Hypothalamus (tissue), 51 donors: Measurements from ENCODE around the gene PPP1R3E.

ENCODE experiments used
- DNase-seq, 51 donors: peaks; one replicate each; lab custom pipeline; 2025; lab: John Stamatoyannopoulos, UW

Gene PPP1R3E

DNA sequence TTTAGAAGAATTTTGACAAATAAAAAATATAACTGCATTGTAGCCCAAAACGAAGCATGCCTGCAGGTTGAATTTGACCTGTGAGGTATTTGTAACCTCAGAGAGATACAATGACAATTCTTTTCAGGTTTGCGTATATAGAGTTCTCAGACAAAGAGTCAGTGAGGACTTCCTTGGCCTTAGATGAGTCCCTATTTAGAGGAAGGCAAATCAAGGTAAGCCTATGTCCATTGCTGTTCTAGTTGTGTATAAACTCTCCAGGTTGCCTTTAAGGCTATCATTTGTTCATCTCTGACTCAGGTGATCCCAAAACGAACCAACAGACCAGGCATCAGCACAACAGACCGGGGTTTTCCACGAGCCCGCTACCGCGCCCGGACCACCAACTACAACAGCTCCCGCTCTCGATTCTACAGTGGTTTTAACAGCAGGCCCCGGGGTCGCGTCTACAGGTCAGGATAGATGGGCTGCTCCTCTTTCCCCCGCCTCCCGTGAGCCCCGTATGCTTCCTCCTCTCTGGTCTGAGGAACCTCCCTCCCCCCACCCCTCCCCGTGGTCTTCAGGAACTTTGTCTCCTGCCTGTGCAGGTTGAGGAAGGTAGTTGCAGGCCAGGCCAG is 21.3 kb upstream of the PPP1R3E start:
- DNase-seq: no peak

DNA sequence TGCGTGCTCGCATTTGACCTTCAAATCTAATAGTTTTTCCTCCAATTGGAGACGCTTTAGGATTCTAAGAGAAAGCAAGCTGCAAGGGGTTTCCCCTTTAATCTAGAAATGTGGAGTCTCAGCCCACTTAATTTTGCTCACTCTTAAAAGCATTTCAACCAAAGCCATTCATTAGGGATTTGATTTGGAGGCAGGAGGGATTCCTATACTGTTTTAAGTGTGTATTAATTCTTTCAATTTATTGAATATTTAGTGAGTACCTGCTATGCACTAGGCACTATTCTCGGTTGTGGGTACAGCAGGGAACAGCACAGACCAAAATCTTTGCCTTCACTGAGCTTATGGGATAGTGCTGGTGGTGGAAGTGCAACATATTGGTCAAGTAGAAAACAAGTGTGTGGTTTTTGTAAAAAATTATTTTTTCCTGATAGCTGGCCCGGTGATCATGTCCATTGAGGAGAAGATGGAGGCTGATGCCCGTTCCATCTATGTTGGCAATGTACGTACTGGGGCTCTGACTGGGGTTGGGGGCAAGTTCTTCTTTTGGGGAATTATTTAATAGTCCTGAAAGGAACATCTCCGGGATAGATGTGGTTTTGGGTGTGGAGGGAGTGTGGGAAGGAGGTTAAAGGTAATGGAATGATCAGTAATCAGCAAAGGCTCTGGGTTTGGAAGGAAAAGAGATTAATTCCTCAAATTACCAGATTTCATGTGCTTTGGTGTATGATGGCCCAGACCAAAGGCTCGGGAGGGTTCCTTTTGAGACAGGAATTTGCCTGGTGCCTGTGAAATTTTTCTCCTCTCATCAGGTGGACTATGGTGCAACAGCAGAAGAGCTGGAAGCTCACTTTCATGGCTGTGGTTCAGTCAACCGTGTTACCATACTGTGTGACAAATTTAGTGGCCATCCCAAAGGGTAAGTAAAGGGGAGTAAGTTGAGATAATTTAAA is 20.2 kb upstream of the PPP1R3E start:
- no peak for DNase-seq

DNA sequence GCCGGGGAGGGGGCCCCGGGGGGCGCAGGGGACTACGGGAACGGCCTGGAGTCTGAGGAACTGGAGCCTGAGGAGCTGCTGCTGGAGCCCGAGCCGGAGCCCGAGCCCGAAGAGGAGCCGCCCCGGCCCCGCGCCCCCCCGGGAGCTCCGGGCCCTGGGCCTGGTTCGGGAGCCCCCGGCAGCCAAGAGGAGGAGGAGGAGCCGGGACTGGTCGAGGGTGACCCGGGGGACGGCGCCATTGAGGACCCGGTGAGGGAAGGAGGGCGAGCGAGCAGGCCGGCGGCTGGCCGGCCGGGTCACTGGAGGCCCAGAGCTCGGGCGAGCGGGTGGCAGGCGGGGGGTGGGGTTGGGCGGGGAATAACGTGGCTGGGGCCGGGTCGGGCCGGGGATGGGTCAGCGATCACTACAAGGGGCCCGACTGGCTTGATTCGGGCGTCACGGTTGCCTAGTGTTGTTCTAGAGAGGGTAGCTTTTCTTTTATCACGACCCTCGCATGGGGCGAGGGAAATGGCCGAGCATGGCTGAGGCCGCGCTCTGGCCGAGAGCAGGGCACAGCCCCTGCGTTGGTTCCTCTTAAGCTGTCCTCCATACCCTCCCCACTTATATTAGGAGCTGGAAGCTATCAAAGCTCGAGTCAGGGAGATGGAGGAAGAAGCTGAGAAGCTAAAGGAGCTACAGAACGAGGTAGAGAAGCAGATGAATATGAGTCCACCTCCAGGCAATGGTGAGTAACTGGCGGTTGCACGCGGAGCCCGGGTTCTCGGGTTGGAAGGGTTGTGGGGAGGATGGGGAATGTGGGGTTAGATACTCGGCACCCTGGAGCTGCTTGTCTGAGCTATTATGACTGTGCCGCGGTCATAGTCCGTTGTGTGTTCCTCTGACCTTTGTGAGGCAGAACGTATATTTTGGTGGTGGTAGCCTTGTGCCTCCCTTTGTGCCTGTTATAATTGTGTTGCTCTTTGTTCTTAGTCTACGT is 19.2 kb upstream of the PPP1R3E start:
- DNase-seq: peak in 22 of 51 donors; percentile 20 to 78 (median 66)

DNA sequence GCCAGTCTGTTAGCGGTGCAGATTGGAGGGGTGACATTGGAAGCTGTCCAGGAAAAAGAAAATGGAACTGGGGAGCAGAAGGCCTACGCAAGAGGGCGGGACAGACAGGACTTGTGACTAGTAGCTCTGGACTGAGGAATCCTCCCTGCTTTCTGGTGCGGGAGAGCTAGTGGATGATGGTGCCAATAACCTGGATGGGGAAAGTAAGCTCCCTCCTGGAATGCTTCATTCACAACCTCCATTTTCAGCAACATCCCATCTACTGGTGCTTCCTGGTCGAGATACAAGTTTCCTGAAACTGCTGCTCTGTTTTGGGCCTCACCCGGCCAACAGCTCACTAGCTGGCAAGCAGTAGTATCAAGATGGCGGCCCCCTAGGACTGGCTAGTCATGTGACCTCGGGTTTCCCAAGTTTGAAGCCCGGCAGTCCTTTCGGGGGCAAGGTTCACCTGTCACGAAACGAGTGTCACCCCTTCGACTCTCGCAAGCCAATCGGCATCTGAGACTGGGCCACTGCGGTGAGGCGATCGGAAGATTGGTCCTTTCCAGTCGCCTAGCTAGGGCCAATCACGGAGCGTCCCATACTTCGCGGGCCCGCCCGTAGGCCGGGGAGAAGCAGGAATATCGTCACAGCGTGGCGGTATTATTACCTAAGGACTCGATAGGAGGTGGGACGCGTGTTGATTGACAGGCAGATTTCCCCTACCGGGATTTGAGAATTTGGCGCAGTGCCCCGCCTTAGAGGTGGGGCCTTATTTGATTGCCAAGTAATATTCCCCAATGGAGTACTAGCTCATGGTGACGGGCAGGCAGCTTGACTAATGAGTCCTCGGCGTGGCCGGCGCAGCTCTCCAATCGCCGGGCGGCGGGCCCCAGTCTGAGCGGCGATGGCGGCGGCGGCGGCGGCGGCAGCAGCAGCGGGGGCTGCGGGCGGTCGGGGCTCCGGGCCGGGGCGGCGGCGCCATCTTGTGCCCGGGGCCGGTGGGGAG is 18.2 kb upstream of the PPP1R3E start, which contains the start of gene PABPN1:
TSS of gene PABPN1 (plus strand) at position 874 of the 988 bp plus-strand sequence. CDS start at position 887, 13 bp downstream.
- DNase-seq: peak; percentile 89 to 100 (median 99)

DNA sequence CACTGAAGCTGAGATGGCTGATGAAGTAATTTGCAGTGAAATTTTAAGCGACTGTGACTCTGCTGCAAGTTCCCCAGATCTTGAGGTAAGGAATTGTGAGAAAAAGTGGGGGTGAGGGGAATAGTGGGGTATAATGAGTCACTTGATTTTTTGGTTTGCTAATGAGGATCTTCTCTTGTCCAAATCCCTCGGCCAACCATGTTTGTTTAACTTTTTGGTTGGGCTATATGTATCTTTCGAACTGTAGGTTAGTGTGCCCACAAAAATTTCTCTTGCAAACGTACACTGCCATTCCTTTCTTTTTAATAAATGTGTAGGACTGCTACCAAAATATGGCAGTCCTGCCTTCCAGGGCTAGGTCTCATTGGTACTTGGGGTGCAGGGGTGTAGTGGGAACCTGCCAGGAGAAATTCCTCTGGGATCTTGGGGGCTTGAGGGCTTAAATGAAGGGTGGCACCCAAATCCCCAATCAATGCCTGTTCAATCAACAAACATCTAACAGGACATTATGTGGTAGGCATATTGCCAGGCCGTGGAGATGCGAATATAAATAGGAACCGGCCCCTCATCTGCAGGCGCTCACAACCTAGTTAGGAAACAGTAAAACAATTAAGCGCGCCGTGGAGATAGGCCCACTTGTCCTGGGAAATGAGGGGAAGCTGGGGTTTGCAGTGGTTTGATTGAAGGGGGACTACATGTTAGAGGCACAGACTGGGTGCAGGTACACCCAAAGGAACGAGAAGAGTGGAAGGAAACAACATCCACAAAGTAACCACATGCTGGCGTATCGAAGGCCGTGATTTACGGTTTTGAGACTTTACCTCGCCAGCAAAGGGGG is 17.3 kb upstream of the PPP1R3E start:
- DNase-seq: no peak

DNA sequence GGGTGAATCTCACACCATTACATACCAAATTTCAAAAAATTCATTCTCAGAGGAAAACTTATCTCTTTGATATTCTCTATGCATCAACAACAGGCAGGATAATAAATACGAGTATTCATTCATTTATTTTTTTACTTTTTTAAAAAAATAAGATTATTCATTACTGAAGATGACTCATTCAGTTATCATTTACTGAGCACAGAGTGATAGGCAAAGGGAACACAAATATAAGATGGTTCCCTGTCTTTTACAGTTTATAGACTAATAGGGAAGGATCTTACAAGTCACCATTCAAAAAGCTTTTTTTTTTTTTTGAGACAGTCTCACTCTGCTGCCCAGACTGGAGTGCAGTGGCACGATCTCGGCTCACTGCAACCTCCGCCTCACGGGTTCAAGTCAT is 13.6 kb upstream of the PPP1R3E start:
- DNase-seq: no peak

DNA sequence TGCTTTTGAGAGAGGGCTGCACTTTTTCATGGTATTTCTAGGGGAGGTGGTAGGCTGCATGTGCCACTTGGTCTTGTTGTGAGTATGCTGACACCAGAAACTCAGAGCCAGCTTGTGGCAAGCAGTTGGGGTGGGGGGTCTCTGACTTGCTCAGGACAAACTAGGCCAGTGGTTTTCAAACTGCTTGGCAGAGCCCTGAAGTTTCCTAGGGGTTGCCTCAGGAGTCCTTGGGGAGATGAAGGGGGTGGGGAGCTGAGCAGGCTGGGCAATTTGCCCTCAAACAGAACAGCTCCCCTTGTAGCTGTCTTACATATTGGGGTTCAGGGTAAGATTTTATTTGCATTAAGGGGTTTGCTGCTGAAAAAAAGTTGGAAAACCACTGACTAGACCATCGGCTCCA is 7.9 kb upstream of the PPP1R3E start:
- DNase-seq: no peak

DNA sequence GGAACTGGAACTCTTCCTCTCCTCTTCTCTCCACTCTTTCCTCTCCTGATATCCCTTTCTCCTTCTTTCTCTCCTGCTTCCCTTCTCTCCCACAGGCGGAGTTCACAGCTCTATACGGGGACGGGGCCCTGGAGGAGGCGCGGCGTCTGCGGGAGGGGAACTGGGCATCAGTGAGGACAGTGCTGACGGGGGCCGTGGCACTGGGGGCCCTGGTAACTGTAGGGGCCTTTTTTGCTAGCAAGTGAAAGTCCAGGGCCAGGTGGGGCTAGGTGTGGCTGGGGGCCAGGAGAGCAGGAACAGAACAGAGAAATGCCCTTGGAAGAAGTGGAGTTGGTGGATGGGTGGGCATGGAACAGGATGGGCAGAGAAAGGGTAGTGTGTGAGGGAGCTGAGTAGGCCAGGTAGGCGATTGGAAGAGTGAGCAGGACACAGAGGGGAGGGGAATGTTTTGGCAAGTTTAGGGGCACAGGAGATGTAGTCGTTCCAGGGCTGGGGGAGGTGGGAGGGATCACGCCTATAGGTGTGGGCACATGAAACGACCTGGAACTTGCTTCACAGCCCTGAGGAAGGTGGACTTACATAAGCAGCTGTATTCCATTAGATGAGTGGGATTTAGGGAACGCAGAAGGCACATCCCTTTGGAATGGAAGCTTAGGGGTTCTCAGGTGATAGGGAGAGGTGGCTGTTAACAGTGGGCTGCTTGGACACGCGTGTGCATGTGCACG is 6.2 kb upstream of the PPP1R3E start:
- no peak for DNase-seq

DNA sequence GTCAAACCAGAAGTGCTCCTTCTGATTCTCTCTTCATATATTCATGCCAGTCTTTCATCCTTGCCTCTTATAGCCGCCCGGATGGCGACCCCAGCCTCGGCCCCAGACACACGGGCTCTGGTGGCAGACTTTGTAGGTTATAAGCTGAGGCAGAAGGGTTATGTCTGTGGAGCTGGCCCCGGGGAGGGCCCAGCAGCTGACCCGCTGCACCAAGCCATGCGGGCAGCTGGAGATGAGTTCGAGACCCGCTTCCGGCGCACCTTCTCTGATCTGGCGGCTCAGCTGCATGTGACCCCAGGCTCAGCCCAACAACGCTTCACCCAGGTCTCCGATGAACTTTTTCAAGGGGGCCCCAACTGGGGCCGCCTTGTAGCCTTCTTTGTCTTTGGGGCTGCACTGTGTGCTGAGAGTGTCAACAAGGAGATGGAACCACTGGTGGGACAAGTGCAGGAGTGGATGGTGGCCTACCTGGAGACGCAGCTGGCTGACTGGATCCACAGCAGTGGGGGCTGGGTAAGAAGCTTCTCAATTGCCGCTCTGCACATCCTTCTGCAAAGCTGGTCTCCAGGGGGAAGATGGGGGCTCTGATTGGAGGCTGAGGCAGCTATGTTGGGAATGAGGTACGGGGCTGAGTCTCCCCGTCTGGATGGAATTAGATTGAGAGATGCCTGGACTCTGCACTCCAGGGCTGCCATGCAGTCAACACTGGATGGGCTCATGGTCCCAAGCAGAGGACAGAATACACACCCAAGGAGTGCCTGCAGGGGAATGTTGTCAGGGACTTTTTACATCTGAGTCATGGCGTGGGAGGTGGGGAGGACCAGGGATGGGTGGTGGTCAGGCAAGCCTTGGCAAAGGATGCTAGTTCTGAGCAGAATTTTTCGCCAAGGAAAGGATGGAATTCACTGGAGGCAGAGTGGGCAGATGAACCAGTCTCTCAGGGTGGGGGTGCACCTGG is 5.3 kb upstream of the PPP1R3E start:
- DNase-seq: no peak

DNA sequence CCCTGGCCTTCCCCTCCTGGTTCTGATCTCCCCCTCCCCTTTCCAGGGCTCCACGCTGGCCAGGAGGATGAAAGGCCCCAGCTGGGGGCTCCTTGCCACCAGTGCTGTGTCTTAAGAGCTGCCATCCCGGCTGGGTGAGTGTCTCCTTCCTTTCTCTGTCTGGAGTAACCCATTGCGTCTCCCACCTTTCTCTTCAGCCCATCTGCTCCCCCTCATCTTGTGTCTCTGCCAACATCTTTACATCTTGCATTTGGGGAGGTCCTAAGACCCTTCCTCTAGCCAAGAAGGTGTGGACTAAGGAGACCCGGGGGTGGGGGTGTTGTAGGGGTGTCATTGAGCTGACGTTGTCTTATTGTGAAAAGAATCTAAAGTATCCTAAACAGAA is 4.5 kb upstream of the PPP1R3E start:
- peak in 1 of 51 donors; percentile 48 for DNase-seq

DNA sequence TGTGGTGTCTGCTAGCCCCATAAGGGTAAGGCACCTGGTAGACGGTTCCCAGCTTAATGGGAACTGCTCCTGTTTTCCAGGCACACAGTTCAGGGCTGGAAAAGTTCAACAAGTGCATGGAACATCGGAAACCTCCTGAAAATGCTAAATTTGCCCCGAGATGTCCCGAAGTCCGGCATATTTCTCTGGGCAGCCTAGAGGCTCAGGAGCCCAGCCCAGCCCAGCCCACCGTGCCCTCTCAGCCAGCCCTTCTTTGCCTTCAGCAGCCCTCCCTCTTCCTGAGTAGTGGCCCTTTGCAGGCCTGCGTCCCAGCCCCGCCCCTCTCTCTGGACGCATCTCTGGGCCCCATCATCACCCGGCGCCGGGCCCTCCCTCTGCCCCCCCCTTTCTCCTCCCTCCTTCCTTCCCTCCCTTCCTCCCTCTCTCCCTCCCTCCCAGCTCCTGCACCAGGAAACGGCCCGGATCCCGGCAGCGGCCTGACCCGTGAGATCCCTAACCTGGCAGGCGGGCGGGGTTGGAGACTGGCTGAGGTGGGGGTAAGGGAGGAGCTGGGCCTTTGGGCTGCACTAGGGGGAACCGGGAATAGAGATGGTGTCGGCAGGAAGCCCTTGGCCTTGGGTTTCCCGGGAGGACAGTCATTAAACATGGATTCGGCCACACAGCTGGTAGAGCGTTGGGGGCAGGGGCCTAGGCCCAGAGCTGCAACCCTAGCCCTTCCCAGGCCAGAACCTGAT is 3.9 kb upstream of the PPP1R3E start, which contains the start of gene BCL2L2:
TSS of gene BCL2L2 (plus strand) at position 422 of the 734 bp plus-strand sequence. CDS start 935 bp downstream, outside the sequence.
- peak; percentile 41 to 95 (median 85) for DNase-seq

DNA sequence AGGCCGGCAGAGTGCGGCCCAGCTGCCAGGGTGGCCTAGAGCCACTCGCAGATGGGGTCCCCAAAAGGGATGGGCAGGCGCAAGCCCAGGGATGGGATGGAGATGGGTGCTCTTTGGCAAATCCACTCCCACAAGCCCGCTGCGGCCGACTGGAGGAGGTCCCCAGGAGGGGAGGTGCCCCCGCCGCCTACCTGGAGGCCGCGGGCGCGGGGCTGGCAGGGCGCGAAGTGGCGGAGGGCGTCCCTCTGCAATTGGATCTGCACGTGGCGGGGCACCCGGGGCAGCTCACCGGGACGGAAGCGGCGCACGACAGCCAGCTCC is 730 bp downstream of the PPP1R3E start:
- DNase-seq: peak in 3 of 51 donors; percentile 66 to 92 (median 79)

DNA sequence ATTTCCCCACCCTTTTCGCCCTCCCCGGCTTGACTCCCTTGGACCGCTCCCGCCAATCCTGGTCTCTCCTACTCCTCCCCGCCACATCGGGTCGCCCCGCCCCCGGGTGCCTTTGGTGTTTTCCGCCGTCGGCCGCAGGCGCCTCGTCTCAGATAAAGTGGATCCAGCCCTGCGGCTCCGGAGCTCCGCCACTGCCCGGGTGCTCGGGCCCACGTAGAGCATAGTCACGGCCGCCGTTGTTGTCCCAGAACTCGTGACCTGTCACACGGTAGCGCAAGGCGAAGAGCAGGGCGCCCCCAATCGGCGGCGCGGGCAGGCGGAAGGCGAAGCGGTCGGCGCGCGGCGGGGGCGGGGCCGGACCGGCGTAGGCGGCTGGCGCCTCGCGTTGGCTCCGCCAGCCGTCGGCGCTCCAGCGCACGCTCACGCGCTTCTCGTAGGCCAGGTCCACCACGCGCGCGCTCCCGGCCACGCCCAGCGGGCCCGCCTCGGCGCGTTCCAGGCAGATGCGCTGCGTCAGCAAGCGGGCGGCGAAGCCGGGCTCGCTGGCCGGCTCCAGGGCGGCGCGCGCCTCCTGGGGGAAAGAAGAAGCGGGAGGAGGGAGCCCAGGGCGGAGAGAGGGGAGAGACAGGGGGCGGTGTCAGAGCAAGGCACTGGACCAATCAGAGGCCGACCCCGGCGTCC is 1.2 kb downstream of the PPP1R3E start:
- DNase-seq: peak; percentile 89 to 100 (median 98)

DNA sequence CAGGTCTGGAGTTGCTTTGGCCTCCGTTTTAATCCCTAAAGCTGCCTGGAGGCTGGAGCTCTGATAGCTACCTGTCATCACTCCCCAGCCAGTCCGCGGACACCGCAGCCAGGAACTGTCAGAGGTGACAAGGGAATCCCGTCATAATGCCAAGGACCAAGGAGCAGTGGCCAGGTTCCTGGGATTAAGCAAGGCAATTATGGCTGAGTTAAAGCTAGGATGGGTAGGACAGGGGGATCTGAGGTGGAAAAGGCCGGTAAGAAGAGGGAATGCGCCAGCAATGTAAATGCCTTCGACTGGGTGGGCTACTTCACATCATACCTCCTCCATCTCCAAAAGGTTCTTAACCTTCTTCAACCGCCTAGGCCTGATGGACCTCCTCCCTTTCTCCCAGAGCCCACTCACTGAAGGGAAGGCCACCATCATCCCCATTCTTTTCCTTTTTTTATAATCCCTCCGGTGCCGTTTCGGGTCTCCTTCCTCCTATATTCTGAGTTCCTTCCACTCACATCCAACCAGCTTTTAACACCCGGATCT is 1.9 kb downstream of the PPP1R3E start:
- peak in 13 of 51 donors; percentile 25 to 84 (median 43) for DNase-seq
